Anterior cingulate cortex (tissue), 58 donors: Measurements from ENCODE around the gene CLEC16A.

Source experiments
- DNase-seq, 58 donors: peaks; one replicate each; lab custom pipeline; 2025; lab: John Stamatoyannopoulos, UW

The CLEC16A gene

GRCh38 chr16:11161439-11161838 lies 217.1 kb downstream of the CLEC16A start:
- no peak for DNase-seq

DNA sequence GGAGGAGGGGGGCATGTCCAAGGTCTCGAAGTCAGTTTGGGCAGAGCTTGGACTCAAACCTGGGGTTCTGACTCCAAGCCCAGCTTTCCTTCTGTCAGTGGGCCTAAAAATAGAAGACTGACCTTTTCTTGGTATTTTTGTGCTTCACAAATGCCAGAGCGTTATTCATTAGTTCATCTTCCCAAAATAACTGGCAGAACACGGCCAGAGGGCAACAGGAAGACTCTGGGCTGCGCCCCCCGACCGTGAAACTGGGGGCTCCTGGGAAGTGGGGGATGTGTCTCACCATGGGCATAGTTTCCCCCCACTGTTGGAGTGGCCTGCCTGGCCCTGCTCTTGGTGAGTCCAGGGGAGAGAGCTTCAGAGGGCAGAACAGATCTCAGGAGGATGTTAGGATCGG lies 217.6 kb downstream of the CLEC16A start:
- DNase-seq: no peak

GRCh38 chr16:11162586-11163268 lies 218.4 kb downstream of the CLEC16A start:
- no peak for DNase-seq

DNA sequence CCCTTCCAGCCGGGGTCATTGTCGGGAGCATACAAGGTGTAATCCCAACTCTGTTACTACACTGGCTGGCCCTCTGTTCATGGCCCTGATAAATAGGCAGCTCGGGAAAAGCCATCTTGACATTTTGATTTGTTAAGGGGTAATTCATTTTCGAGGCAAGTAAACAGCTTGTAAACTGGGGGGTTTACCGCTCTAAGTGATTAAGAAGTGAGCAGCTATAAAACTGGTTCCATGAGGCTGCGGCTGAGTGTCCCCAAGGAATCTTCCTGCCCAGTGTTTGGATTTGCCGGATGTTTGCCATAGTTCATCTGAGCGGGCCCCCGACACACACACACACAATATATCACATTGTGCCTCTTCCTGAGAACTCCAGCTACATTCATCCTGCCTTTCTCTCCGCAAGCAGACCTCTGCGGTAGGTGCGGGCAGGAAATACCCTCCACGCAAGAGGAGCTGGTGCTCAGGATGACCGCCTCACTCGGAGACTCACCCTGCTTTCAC lies 219.4 kb downstream of the CLEC16A start:
- DNase-seq: no peak

GRCh38 chr16:11164482-11165270 lies 220.3 kb downstream of the CLEC16A start:
- no peak for DNase-seq

GRCh38 chr16:11165349-11165748 lies 221.0 kb downstream of the CLEC16A start:
- DNase-seq: no peak

- no peak for DNase-seq
Observed at GRCh38 chr16:11165894-11166665, 221.7 kb downstream of the CLEC16A start.

- no peak for DNase-seq
Observed at GRCh38 chr16:11167581-11167980, 223.2 kb downstream of the CLEC16A start.

DNA sequence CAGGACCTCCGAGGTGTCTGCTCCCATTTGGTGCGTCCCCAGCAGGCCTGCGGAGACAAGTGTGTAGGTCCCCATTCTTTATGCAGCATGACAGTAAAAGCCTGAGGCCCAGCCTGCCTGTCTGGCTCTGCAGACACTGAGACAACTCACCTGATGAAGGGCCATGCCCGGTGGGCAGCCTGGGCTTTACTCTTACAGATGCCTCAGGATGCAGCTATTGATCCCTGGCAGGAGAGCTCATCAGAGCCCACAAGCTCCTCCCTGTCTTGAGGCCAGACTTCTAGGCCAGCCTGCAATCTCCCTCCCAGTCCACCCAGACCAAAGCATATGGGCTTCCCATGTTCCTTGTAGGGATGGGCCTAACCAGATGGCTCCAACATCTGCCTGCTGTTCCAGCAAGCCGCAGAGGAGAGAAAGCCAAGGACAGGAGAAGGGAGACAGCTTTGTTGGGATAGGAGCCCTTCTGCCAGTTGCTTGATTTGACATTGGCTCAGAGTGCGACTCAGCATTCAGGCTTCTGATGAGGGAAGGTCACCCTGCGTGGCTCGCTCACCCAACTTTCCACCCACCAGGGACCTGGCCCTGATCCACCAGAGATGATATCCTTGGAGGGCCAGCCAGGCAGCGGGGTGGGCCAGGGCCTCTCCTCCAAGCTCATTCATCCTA lies 224.2 kb downstream of the CLEC16A start:
- peak in 1 of 58 donors; percentile 16 for DNase-seq

GRCh38 chr16:11169641-11170040 lies 225.3 kb downstream of the CLEC16A start:
- no peak for DNase-seq

- DNase-seq: no peak
Observed at GRCh38 chr16:11170201-11170600, 225.8 kb downstream of the CLEC16A start.

- no peak for DNase-seq
Observed at GRCh38 chr16:11170696-11171447, 226.5 kb downstream of the CLEC16A start.

- DNase-seq: peak in 1 of 58 donors; percentile 6
Observed at GRCh38 chr16:11171448-11171709, 227.0 kb downstream of the CLEC16A start.

DNA sequence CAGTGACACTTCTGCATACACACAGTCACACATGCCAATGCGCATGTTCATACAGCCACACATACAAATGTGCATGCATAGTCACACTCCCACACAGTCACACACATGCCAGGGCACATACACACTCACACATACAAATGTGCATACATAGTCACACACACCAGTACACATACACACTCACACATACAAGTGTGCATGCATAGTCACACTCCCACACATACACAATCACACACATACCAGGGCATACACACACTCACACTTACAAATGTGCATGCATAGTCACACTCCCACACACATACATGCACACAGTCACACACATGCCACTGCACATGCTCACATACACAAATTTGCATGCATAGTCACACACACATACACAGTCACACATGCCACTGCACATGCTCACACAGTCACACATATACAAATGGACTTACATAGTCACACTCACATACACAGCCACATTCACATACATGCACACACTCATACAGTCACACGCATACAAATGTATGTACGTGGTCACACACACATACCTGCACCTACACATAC lies 227.5 kb downstream of the CLEC16A start:
- no peak for DNase-seq

DNA sequence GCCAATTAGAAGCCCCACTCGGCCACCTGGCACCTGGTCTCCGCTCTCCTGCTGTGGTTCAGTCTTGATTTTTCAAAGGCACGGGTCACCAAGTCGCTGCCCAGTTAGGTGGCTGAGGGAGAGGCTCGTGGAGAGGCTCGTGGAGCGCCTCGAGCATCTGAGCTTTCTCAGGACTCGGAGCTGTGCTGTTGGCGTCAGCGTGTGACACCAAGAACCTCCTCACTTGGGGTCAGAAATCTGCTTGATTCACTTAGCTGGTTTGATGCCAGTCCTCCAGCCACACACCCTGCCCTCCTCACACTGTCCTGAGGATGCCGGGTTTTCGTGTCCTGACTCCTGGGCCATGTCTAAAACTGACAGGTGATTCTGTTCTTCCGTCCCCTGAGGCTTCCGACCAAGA lies 229.1 kb downstream of the CLEC16A start:
- no peak for DNase-seq

DNA sequence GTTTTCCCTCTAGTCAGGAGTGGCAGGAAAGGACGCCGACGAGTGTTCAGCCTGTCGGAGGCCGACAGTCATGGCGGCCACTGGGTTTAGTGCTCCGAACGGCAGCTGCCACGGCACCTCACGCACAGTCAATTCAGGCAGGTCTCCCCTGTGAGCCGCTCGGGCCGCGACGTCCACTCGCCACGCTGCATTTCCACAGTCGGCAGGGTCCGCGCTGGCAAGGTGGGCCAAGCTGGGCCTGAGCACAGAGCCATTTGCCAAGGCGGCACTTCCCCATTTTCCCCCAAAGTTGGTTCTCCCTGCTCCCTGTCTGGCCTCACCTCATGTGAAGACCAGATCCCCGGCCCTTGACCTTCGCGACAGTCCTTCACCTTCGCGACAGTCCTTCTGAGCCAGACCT lies 229.8 kb downstream of the CLEC16A start:
- DNase-seq: no peak

GRCh38 chr16:11175106-11175786 lies 230.9 kb downstream of the CLEC16A start:
- DNase-seq: no peak

DNA sequence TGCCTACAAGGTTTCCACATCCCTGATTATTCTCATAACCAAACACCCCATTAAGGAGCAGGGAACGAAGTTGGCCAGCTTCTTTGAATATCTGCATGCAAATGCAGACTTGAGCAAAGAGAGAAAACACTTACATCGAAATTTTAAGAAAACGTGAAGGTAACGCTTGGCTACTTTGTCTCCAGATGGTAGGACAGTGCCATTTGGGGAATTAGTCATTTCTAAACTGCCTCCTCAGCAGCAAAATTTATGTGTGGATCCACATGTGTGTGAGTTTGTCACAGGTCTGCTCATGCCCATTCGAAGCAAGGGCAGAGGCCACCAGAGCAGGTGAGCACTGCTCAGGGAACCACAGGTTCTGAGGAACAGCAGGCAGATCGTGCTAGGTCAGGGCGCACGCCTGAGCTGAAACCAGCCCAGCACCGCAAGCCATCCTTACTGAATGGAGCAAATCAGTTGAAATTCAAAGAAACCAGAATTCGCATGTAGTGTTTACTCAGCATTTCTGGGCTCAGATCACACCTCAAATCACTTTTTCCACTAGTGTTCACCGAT lies 231.5 kb downstream of the CLEC16A start:
- no peak for DNase-seq
